SK-N-SH treated with all-trans-retinoic acid at 6 μM for 48 hours (cell line): ENCODE results near the gene ERICH4.

Experiments
- ATAC-seq: fragments of 200-7000 bp; cut with Tn5 transposase; 3 replicates; pipeline ENCODE4 v1.9.1; 2020; ENCODE audit warnings: mild to moderate bottlenecking, moderate library complexity
- ARNTL ChIP-seq: fragments of 450-650 bp; formaldehyde crosslinking; IDR thresholded peaks from 2 replicates; pipeline ENCODE4 v1.5.0; 2020; ENCODE audit warnings: low read depth, mild to moderate bottlenecking, moderate library complexity, borderline replicate concordance
- BACH2 ChIP-seq: fragments of 250-450 bp; sonication (Bioruptor Pico); IDR thresholded peaks from 2 replicates; pipeline ENCODE4 v1.9.0; 2021; ENCODE audit warnings: mild to moderate bottlenecking, borderline replicate concordance
- CSDC2 ChIP-seq: fragments of 250-450 bp; sonication (Bioruptor Pico); IDR thresholded peaks from 2 replicates; pipeline ENCODE4 v1.5.0; 2020; ENCODE audit warnings: mild to moderate bottlenecking, moderate library complexity
- ESRRG ChIP-seq: fragments of 250-450 bp; sonication (Bioruptor Pico); IDR thresholded peaks from 2 replicates; pipeline ENCODE4 v1.6.1; 2021; ENCODE audit warnings: mild to moderate bottlenecking
- GLIS3 ChIP-seq: fragments of 250-450 bp; sonication (Bioruptor Pico); IDR thresholded peaks from 2 replicates; pipeline ENCODE4 v1.5.0; 2020; ENCODE audit warnings: mild to moderate bottlenecking, moderate library complexity
- ISL1 ChIP-seq: fragments of 250-450 bp; sonication (Bioruptor Pico); IDR thresholded peaks from 2 replicates; pipeline ENCODE4 v2.1.2; 2022; ENCODE audit warnings: mild to moderate bottlenecking, moderate library complexity
- OSR1 ChIP-seq: fragments of 250-450 bp; sonication (Bioruptor Pico); IDR thresholded peaks from 2 replicates; pipeline ENCODE4 v1.8.0; 2022; ENCODE audit warnings: moderate library complexity, mild to moderate bottlenecking, inconsistent platforms
- POU6F1 ChIP-seq: fragments of 250-450 bp; sonication (Bioruptor Pico); IDR thresholded peaks from 2 replicates; pipeline ENCODE4 v1.8.0; 2021; ENCODE audit warnings: low read depth, mild to moderate bottlenecking, moderate library complexity, borderline replicate concordance
- PPARA ChIP-seq: fragments of 250-450 bp; sonication (Bioruptor Pico); IDR thresholded peaks from 2 replicates; pipeline ENCODE4 v1.5.0; 2020; ENCODE audit warnings: mild to moderate bottlenecking, borderline replicate concordance
- RARB ChIP-seq: fragments of 250-450 bp; sonication (Bioruptor Pico); IDR thresholded peaks from 2 replicates; pipeline ENCODE4 v1.8.0; 2021; ENCODE audit warnings: mild to moderate bottlenecking, moderate library complexity
- SNAI2 ChIP-seq: fragments of 250-450 bp; sonication (Bioruptor Pico); IDR thresholded peaks from 2 replicates; pipeline ENCODE4 v1.5.0; 2020; ENCODE audit warnings: mild to moderate bottlenecking, moderate library complexity
- TCF4 ChIP-seq: fragments of 250-450 bp; sonication (Bioruptor Pico); IDR thresholded peaks from 2 replicates; pipeline ENCODE4 v1.8.0; 2021; ENCODE audit warnings: mild to moderate bottlenecking, moderate library complexity, borderline replicate concordance
- TOX ChIP-seq: fragments of 250-450 bp; sonication (Bioruptor Pico); IDR thresholded peaks from 2 replicates; pipeline ENCODE4 v1.8.0; 2021; ENCODE audit warnings: mild to moderate bottlenecking, moderate library complexity, borderline replicate concordance
- ZC3H10 ChIP-seq: fragments of 250-450 bp; sonication (Bioruptor Pico); IDR thresholded peaks from 2 replicates; pipeline ENCODE4 v1.5.1; 2021; ENCODE audit warnings: mild to moderate bottlenecking, moderate library complexity
- ZFP3 ChIP-seq: fragments of 250-450 bp; sonication (Bioruptor Pico); IDR thresholded peaks from 2 replicates; pipeline ENCODE4 v1.5.0; 2020; ENCODE audit warnings: mild to moderate bottlenecking, moderate library complexity
- ZFP30 ChIP-seq: fragments of 450-650 bp; formaldehyde crosslinking; IDR thresholded peaks from 2 replicates; pipeline ENCODE4 v1.5.0; 2022; ENCODE audit warnings: mild to moderate bottlenecking, moderate library complexity
- ZNF565 ChIP-seq: fragments of 450-650 bp; formaldehyde crosslinking; conservative IDR thresholded peaks from 2 replicates; pipeline ENCODE4 v1.5.0; 2020; ENCODE audit warnings: low read depth, mild to moderate bottlenecking, moderate library complexity
- ZNF70 ChIP-seq: fragments of 450-650 bp; formaldehyde crosslinking; IDR thresholded peaks from 2 replicates; pipeline ENCODE4 v1.5.0; 2020; ENCODE audit warnings: mild to moderate bottlenecking, moderate library complexity
- ZNF8 ChIP-seq: fragments of 450-650 bp; formaldehyde crosslinking; IDR thresholded peaks from 2 replicates; pipeline ENCODE4 v1.5.0; 2020; ENCODE audit warnings: mild to moderate bottlenecking, moderate library complexity
- TF ChIP-seq, protein P1 (sequence below): fragments of 250-450 bp; sonication (Bioruptor Pico); IDR thresholded peaks from 2 replicates; pipeline ENCODE4 v1.5.1; 2020; ENCODE audit warnings: low read depth, mild to moderate bottlenecking, moderate library complexity
- TF ChIP-seq, protein P2 (sequence below): fragments of 250-450 bp; sonication (Bioruptor Pico); IDR thresholded peaks from 2 replicates; pipeline ENCODE4 v1.8.0; 2020; ENCODE audit warnings: mild to moderate bottlenecking, moderate library complexity, borderline replicate concordance
- TF ChIP-seq, protein P3 (sequence below): fragments of 250-450 bp; sonication (Bioruptor Pico); IDR thresholded peaks from 2 replicates; pipeline ENCODE4 v1.5.1; 2021; ENCODE audit warnings: mild to moderate bottlenecking, moderate library complexity
- TF ChIP-seq, protein P4 (sequence below): fragments of 250-450 bp; sonication (Bioruptor Pico); IDR thresholded peaks from 2 replicates; pipeline ENCODE4 v1.5.0; 2020; ENCODE audit warnings: mild to moderate bottlenecking, moderate library complexity

ERICH4 gene

DNA sequence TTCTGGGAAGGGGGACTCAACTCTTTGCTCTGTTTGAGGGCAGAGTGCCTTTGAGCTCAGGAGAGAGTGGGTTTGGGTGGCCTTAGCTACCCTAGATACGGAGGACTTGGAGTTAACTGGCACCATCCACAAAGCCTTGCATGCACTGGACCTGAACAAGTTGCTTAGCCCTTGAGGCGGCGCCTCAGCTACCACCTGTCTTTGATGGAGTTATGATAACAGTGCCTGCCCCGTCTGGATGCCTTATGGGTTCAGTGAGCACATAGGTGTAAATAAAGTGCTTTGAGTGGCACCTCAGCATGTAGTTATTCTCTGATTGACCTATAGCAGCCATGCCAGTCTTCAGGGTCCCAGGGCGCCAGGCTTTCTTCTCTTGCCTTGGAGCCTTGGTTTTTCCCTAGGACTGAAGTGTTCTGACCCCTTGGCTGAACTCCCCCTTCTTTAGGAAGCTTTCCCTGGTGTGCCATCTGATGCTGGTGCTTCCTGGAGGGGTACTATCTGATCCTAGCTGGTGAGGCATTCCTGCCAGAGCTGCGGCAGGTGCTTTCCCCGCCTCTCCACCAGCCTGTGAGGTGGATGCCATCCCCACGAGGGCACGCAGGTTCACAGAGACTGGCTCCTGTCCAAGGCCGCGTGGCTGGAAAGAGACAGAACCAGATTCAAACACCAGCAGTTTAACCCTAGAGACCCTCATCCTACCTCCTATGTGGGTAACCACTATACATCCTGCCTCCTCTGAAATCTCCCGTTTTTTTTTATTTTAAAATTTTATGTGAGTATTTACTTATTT, 39.6 kb upstream of the ERICH4 start:
- TF ChIP-seq ESRRG (CRISPR knock-in tag) (no peak), ZNF70 (CRISPR knock-in tag) (no peak), TCF4 (CRISPR knock-in tag) (no peak), ZNF565 (CRISPR knock-in tag) (no peak), TOX (CRISPR knock-in tag) (no peak), SNAI2 (CRISPR knock-in tag) (no peak), POU6F1 (CRISPR knock-in tag) (no peak), ZFP30 (no peak), RARB (CRISPR knock-in tag) (no peak), GLIS3 (no peak), ZC3H10 (CRISPR knock-in tag) (no peak), ARNTL (CRISPR knock-in tag) (no peak), ZNF8 (CRISPR knock-in tag) (no peak), OSR1 (CRISPR knock-in tag) (no peak), ZFP3 (CRISPR knock-in tag) (no peak), CSDC2 (CRISPR knock-in tag) (no peak)
- TF ChIP-seq, protein P1, sequence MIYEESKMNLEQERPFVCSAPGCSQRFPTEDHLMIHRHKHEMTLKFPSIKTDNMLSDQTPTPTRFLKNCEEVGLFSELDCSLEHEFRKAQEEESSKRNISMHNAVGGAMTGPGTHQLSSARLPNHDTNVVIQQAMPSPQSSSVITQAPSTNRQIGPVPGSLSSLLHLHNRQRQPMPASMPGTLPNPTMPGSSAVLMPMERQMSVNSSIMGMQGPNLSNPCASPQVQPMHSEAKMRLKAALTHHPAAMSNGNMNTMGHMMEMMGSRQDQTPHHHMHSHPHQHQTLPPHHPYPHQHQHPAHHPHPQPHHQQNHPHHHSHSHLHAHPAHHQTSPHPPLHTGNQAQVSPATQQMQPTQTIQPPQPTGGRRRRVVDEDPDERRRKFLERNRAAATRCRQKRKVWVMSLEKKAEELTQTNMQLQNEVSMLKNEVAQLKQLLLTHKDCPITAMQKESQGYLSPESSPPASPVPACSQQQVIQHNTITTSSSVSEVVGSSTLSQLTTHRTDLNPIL (CRISPR knock-in tag), result no peak
- TF ChIP-seq, protein P2, sequence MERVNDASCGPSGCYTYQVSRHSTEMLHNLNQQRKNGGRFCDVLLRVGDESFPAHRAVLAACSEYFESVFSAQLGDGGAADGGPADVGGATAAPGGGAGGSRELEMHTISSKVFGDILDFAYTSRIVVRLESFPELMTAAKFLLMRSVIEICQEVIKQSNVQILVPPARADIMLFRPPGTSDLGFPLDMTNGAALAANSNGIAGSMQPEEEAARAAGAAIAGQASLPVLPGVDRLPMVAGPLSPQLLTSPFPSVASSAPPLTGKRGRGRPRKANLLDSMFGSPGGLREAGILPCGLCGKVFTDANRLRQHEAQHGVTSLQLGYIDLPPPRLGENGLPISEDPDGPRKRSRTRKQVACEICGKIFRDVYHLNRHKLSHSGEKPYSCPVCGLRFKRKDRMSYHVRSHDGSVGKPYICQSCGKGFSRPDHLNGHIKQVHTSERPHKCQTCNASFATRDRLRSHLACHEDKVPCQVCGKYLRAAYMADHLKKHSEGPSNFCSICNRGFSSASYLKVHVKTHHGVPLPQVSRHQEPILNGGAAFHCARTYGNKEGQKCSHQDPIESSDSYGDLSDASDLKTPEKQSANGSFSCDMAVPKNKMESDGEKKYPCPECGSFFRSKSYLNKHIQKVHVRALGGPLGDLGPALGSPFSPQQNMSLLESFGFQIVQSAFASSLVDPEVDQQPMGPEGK (CRISPR knock-in tag), result no peak
- TF ChIP-seq, protein P3, sequence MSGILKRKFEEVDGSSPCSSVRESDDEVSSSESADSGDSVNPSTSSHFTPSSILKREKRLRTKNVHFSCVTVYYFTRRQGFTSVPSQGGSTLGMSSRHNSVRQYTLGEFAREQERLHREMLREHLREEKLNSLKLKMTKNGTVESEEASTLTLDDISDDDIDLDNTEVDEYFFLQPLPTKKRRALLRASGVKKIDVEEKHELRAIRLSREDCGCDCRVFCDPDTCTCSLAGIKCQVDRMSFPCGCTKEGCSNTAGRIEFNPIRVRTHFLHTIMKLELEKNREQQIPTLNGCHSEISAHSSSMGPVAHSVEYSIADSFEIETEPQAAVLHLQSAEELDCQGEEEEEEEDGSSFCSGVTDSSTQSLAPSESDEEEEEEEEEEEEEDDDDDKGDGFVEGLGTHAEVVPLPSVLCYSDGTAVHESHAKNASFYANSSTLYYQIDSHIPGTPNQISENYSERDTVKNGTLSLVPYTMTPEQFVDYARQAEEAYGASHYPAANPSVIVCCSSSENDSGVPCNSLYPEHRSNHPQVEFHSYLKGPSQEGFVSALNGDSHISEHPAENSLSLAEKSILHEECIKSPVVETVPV (CRISPR knock-in tag), result no peak
- TF ChIP-seq, protein P4, sequence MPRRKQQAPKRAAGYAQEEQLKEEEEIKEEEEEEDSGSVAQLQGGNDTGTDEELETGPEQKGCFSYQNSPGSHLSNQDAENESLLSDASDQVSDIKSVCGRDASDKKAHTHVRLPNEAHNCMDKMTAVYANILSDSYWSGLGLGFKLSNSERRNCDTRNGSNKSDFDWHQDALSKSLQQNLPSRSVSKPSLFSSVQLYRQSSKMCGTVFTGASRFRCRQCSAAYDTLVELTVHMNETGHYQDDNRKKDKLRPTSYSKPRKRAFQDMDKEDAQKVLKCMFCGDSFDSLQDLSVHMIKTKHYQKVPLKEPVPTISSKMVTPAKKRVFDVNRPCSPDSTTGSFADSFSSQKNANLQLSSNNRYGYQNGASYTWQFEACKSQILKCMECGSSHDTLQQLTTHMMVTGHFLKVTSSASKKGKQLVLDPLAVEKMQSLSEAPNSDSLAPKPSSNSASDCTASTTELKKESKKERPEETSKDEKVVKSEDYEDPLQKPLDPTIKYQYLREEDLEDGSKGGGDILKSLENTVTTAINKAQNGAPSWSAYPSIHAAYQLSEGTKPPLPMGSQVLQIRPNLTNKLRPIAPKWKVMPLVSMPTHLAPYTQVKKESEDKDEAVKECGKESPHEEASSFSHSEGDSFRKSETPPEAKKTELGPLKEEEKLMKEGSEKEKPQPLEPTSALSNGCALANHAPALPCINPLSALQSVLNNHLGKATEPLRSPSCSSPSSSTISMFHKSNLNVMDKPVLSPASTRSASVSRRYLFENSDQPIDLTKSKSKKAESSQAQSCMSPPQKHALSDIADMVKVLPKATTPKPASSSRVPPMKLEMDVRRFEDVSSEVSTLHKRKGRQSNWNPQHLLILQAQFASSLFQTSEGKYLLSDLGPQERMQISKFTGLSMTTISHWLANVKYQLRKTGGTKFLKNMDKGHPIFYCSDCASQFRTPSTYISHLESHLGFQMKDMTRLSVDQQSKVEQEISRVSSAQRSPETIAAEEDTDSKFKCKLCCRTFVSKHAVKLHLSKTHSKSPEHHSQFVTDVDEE, result no peak

GRCh38 chr19:41405776-41406175, 37.2 kb upstream of the ERICH4 start:
- TF ChIP-seq ISL1 (no peak), POU6F1 (CRISPR knock-in tag) (no peak), ARNTL (CRISPR knock-in tag) (no peak), CSDC2 (CRISPR knock-in tag) (no peak), ESRRG (CRISPR knock-in tag) (no peak), ZNF565 (CRISPR knock-in tag) (no peak), ZFP3 (CRISPR knock-in tag) (no peak), TCF4 (CRISPR knock-in tag) (no peak), ZFP30 (no peak), PPARA (no peak), BACH2 (no peak)
- TF ChIP-seq, protein P3 (CRISPR knock-in tag), result no peak
- no peak for ATAC-seq

More for the DNA sequence above, 39.6 kb upstream of the ERICH4 start:
- no peak for ATAC-seq
